Measurements from ENCODE around the gene TUBA4A.
A peak's percentile ranks its signal among the peaks of the same experiment; 100 is the strongest.
"Not testable (repeated sequence)": the region's sequence is repeated elsewhere in the genome, so short reads cannot be mapped to it uniquely, and the experiment has no call there.

TUBA4A gene

GRCh38 chr2:219253753-219254589, at the start of gene TUBA4A:
Gene TUBA4A, minus strand, starts transcription at chr2:219253918. Its CDS starts 60 bp downstream, at chr2:219253858.
- peak; percentile 93 for DNase-seq

DNA sequence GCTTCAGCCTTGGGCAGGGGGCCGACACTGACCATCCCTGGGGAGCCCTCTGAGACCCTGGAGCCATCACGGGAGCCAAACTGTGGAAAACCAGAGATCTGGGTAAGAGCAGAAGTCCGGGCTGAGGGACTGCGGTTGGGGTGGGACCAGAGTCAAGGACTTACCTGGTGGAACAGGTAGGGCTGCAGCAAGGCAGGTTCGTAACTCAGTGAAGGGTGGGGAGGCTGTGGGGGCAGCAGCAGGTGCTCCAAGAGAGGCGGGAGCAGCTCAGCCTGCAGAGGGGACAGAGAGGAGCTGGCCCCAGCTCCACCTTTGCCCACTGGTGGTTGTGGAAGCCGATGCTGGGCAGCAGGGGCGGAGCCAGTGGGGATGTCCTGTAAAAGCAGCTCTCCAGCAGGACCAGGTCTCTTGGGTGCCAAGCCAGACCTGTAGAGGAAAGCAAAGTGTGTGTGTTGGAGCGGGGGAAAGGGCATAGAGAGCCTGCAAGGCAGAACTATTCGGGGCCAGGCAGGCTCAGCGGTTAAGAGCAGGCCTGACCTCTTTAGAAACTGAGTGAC, 48.8 kb upstream of the TUBA4A start:
- DNase-seq = no peak

DNA sequence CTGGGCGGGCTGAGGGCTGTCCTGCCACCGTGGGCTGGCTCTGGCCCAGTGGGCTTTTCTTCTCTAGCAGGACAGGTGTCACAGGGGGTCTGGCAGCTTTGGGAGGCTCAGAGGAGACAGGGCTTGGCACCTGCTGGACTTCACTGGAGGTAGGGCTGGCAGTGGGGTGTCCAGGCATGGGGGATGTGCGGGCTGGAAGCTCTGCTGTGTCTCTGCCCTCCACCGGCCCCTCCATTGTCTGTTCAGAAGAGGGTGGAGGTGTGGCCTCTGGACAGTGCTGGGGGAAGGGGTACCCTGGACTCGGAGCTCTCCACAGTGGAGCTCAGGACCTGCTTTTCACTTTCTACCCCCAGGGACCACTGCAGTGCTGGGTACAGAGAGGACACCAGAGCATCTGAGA, 46.3 kb upstream of the TUBA4A start:
- no peak for DNase-seq

GRCh38 chr2:219299372-219299760, 45.6 kb upstream of the TUBA4A start:
- DNase-seq = no peak

DNA sequence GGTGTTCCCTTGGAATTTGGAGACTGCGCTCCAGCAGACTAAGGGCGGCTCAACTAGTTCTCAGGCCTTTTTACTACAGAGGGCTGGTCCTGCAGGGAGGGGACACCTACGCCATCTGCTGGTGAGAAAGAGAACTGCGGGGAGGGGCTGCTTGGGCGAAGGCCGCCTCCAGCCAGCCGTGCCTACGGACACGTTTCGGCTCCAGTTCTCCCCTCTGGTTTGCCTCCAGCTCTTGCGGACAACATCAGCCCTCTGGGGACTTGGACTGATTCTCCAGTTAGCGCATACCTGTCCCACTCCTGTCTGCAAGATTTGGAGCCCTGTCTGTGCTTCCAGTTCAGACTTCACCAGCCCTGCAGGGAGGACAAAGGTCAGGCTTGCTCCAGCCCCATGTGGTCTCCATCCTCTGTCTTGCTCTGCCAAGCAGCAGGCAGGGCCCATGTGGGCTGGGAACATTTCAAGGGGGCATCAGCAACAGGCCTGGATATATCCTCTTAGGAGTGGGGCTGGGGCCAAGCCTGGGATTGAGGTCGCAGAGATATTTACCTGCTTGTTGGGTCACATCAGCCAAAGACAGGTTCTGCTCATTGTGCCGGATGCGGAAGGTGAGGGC, 45.1 kb upstream of the TUBA4A start:
- peak; percentile 89 for DNase-seq

GRCh38 chr2:219297766-219298456, 44.2 kb upstream of the TUBA4A start:
- DNase-seq = no peak

- no peak for DNase-seq
Observed at GRCh38 chr2:219296631-219297391, 43.1 kb upstream of the TUBA4A start.

DNA sequence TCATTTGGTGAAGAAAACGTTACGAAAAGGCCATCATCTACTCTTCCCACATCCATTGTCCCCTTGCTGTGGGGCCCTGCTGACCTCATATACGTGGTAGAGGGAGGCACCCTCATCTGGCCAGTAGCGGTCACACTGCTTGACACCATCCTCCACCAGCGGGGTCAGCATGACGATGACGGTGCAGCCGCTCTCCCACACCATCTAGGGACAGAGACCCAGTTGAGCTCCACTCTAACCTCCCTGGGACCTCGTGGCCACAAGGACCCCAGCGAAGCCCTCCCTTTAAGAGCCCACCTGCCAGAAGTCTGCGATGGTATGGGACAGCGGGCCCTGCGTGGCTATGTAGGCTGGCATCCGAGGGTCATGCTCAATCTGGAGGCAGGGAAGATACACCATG, 42.4 kb upstream of the TUBA4A start:
- no peak for DNase-seq

DNA sequence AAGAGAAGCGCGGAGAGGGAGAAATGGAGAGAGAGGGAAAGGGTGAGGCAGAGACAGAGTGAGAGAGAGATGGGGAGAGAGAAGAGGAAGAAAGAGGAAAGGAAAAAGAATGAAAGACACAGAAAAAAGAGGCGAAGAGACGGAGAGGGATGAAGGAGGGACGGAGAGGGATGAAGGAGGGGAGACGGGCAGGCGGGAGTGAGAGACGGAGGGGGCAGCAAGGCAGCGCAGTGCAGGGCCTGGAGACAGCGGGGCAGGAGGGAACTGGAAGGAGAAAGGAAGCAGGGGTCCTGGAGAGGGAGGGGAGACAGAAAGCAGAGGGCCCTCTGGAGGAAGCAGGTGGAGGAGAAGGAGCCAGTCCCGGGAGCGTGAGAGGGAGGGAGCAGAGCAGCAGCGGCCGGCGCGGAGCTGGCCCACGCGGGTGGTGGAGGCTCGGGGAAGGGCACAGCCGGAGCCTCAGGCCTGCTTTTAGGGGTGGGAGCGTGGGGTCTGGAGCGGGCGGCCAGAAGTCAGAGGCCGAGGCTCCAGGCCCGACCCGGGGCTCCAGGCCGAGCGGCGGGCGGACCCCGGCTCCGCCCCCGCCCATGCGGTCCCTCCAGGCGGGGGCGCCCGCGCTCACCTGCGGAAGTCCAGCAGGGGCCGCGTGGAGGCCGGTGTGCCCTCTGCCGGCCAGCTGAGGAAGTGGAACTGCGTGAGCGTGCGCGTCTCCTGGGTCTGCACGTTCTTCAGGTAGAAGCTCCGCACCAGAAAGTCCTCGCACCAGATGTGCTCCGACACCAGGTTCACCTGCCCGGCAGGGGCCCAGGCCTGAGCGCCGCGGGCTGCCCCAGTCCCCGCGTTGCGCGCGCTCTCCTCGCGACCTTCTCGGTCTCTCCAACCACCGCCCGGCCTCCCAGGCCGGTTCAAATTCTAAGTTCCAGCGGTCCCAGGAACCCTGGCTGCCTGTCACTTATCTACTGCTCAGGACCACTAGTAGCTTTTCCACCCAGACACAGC, 40.9 kb upstream of the TUBA4A start:
- peak; percentile 93 for DNase-seq

- DNase-seq = no peak
Observed at GRCh38 chr2:219293736-219294231, 40.1 kb upstream of the TUBA4A start.

DNA sequence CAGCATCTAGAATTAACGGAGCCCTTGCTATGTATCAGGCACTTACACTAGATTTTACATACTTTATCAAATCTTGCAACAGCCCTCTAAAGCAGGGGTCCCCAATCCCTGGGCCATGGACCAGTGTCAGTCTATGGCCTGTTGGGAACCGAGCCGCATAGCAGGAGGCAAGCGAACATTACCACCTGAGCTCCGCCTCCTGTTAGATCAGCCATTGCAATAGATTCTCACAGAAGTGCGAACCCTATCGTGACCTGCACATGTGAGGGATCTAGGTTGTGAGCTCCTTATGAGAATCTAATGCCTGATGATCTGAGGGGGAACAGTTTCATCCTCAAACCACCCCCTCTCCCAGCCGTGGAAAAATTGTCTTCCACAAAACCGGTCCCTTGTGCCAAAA, 38.9 kb upstream of the TUBA4A start:
- no peak for DNase-seq

DNA sequence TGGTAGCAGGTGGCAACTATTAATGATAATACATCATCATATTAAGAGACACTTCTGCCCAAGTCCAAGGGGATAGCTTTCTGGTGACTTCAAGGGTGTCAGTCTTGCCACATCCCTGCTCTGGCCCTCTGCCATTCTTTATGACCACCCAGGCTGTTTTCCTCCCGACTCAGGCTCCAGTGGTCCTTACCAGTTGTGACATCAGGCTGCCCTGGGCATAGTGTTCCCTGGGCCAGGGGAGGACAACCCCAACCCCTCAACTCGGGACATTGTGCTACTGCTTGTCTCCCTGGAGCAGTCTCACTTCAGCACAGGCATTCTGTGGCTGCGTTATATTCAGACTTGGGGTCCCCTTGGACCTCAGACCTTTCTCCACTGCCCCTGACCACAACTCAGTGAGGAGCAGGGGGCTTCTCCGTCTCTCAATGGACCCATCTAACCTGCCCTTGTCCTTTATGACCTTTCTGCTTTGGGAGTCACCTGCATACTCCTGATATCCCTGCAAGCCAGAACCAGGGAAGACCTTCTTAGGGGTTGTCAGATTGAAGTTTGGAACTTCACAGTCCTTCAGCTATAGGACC, 38.3 kb upstream of the TUBA4A start:
- DNase-seq = no peak

DNA sequence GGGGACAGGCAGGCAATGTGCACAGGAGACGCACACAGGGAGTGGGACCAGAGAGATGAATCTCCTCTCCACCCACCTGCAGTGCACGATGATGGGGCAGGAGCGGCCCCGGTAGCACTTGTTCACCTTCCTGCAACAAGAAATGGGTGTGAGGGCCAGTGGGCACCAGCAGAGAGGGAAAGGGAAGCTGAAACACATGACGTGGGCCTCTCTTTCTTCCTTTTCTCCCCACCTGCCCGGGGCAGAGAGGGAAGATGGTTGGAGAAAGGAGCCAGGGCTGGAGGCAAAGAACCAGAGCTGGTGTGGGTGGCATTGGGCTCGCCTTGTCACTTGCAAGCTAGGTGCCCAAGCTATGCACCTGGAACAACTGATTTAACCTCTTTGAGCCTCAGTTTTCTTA, 37.7 kb upstream of the TUBA4A start:
- DNase-seq = no peak

GRCh38 chr2:219290381-219291171, 36.9 kb upstream of the TUBA4A start:
- no peak for DNase-seq

DNA sequence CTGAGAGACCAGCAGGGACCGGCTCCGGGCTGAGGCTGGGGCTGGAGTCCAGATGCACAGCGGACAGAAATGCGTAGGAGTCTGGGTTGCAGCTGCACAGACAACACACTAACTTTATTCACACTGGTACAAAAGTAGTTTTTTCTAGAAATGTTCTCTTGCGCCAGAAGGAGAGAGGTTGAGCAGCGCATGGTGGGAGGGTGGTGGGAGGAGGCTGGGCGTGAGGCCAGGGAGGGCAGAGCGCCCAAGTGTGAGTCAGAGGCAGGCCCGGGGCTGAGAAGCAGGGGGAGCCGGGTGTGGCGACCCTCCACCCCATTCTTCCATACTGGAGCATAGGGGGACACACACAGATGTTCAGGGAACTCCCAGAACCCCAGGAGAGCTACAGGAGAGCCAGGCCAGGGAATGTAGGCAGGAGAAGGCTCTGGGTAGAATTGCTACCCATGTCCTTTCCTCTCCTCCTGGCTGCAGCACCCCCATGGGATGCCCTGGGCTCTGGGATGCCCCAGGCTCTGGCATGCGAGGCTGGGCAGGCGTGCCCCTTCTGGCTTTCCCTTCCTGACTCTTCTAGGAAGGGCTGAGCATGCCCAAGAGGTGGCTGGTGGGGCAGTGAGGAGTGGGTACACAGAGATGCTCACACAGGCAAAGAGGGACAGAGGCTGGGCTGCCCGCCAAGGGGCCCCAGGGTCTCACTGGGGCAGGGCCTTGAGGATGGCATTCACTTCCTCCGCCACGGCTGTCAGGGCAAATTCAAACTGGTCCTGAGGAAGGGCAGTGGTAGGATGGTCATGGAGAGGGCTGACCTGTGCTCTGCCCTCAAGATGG, 36.0 kb upstream of the TUBA4A start:
- no peak for DNase-seq

DNA sequence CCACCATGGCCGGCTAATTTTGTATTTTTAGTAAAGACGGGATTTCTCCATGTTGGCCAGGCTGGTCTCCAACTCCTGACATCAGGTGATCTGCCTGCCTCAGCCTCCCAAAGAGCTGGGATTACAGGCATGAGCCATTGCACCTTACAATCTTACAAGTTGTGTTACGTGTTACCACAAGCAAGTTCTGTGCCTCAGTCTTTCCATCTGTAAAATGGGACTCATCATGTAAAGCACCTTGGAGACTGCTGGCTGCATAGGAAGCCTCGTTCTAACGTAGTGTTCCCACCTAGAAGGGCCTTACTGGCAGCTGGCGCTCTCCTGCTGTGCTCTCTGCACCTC, 35.4 kb upstream of the TUBA4A start:
- no peak for DNase-seq

GRCh38 chr2:219287580-219288265, 34.0 kb upstream of the TUBA4A start:
- no peak for DNase-seq

DNA sequence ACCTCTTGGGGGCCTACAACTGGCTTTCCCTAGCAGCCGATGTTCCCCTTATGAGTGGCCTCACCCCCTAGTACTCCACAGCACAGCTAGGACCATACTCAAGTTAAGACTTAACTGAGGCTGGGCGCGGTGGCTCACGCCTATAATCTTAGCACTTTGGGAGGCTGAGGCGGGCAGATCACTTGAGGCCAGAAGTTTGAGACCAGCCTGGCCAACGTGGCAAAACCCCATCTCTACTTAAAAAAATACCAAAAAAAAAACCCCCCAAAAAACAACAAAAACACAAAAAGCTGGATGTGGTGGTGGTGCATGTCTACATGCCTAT, 33.4 kb upstream of the TUBA4A start:
- DNase-seq = not testable (repeated sequence)

Data from activated CD4-positive, alpha-beta T cell treated with anti-CD3 and anti-CD28 coated beads, Interleukin-10, Interleukin-2, amounts not matched to agents 100 ng/mL and 50 ng/mL, durations not matched to agents 16 hours and 8 hours (primary cell).